ENCODE results near the gene ADAMTS12.

Gene ADAMTS12

DNA sequence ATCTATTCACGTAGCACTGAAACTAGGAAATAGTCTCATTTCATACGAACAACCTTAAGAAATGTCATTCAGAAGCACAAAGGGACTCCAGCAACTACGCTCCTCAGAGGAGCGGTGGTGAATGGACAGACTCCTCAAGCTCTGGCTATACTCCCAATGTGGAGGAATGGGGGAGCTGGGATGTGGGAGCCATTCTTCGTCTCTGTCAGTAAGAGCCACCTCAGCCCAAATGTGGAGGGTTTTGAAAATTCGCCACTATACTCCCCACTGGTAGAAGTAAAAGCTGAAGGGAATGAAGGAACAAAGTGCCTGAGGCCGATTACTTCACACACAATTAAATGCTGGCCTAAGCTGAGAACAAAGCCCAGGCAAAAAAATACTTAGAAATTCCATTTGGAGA is 96.3 kb downstream of the ADAMTS12 start:
- no peak for DNase-seq

DNA sequence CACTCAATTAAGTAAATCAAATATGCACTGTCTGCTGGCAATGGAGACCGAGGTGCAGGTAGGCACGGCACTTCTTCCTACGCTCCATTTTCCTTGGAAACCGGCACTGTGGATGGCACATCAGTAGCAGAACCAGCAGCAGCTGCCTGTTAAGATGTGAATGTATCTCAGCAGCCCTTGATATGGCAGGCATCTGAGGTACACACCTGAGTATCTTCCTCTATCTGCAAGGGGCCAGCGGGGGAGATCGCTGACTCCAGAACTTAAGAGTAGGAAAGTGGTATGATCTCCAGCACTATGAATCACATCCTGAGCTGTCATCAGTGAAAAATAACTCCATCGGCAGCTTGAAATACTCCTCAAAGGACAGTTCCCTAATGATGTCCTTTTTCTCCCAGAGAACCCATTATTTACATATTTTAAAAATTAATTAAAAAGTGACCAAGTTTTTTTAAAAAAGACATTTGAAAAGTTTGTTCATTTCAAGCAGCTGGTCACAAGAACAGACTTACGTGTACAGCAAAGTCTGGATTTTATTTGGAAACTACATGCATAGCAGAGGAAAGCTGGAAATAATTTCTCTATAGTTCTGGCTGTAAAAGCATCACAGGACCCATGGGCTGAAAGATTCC is 97.1 kb downstream of the ADAMTS12 start:
- DNase-seq, result no peak

DNA sequence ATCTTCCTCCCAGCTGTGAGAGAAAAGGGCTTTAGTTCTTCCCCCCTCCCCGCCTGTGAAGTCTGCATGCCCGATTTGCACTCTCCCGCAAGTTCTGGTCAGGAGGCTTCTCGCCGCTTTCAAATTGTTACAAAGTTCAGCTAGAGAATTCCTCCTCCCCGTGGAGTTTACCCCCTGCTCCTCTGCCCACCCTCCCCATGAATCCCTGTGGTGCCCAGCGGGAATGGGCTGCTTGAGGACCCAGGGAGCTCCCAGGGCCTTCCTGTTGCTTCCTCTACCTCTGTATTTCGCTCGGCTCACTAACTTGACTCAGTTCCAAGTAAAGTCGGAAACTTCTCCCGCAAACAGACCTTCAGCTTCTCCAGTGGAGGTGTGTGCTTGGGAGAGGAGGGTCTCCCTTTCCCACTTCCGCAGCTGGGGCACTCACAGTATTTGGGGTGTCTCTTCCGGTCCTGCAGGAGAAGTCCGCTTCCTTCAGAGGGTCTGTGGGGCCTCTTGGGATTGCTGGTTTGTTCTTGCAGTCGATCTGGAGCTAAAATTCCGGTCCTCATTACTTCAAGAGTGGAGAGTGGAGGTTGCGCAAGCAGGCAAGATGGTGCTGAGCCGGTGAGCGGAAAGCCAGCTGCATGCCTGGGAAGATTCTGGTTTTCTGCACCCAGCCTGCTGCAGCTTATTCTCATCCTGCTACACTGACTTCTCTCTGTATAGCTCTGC is 97.8 kb downstream of the ADAMTS12 start:
- DNase-seq, result no peak

DNA sequence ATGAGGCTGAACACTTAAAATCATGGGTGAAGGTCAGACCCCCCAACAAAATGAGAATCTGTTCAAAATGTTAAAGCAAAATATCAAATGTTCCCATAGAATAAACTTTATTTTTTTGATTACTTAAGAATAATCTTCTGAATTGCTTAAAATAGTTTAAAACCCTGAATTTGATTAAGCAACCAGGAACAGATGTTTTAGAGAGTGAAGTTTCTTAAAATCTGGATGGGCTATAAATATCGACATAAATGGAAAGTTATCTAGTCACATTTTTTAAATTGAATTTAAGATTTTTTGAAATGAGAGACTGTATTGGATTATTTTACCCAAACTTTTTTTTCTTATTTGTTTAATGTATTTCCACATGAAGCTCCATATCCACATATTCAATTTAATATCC is 98.5 kb downstream of the ADAMTS12 start:
- DNase-seq, result no peak

DNA sequence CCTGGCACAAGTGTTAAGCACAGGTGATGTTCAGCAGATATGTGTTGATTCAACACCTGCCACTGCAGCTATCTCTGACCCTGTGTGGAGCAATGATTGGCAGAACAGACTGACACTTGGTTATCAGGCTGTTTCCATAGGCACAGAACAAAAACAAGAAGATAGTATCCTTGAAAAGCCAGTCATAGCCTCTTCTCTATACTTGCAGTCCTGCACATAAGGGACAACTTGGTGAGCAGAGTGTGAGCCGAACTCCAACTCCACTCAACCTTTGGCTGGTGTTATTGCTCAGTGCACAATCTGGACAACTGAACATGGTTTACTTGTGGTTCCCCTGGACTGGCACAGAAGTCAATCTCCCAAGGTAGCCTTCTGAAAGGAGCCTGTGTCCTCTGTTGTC is 99.2 kb downstream of the ADAMTS12 start:
- DNase-seq, result no peak

DNA sequence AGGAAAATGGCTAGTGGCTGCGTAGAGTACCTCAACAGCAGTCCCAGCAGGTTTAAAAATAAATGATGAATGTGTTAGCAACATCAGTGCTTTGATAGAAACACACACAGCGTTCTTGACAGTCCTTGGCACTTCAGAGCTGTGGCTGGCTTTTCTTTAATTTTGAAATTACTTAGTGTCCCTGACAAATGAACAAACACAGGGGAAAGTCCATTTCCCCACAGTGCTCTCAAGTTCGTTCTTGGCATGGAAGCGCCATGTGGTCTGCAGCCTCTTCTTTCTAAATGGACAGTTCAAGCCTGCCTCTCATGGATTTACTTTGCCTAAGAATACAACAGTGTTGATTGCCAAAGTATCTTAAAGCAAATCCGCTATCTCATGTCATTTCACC is 102.2 kb downstream of the ADAMTS12 start:
- no peak for DNase-seq

DNA sequence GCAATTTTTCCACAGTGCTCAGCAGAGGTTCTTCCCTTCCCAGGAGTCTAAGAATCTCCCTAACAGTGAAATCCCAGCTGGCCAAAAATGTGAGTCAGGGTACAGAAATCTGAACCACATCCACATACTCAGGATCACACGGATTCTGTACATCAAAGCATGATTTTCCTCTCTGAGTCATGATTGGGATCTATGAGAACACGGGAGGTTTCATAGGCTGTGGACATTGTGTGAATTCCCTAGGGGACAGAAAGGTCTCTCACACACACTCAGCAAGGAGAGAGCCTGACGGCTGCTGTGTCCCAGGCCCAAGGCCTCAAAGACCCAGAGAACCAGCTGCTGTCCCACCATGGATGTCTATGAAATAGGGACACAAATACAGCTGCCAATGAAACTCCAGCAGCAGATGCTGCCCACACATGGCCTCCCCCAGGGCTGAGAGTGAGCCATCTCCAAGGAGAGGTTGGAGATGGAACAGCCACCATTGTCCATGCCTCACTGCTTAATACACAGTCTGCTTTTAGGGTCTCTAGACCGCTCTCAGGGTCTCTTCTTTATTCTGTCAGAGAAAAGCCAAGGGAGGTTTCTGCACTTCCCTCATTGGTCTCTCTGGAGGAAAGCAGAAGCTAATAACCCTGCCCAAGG is 102.7 kb downstream of the ADAMTS12 start:
- DNase-seq, result no peak

DNA sequence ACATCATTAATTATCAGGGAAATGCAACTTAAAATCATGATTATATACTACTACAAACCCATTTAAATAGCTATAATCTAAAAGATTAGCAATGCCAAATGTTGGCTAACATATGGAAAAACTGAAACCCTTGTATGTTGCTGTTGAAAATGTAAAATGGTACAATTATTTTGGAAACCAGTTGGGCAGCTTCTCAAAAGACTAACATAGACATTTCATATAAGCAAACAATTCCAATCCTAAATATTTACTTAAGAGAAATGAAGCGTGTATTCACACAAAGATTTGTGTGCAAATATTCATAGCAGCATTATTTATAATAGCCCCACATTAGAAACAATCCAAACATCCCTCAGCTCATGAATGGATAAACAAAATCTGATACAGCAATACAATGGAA is 106.2 kb downstream of the ADAMTS12 start:
- DNase-seq, result no peak

DNA sequence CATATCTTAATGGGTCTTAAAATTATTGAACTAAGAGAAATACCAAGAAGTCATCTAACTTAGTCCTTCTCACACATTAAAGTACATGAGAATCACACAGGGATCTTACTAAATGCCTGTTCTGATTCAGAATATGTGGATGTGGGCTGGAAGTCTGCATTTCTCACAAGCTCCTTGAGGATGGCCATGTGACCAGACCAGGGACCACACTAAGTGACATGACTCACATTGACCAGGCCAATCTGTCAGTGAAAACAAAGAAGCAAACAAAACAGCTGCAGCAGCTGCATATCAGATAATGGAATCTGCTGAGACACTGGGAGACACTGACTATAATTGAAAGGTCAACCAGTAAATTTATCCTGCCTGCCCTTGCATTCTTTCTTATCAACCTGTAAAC is 110.5 kb downstream of the ADAMTS12 start:
- no peak for DNase-seq

DNA sequence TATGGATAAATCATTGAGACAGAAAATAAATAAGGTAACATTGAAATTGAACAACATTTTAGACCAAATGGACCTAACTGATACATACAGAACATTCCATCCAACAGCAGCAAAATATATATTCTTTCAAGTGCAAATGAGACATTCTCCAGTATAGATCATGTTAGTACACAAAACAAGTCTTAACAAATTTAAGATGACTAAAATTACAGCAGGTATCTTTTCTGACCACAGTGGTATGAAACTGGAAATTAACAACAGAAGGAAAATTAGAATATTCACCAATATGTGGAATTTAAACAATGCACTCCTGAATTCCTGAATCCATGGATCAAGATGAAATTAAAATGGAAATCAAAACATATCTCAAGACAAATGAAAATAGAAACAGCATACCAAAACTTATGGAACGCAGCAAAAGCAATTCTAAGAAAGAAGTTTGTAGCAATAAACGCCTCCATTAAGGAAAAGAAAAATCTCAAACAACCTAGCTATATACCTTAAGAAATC is 115.6 kb downstream of the ADAMTS12 start:
- DNase-seq, result no peak

DNA sequence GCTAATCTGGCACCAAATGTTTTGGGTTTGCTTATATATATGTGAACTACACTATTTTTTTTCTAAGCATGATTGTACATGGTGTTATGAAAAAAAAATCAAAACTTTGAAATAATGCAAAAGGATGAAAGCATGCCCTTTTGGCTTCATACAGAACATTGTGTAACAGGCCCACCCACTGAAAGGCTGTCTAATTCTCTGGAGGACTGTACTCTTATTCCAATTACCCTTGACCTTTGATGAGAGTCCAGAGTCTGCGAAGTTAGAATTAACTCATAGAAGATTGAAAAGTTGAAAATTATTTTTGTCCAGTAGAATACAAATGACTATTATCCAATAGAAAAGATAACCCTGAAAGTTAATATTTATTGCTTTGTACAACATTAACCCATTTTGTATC is 117.4 kb downstream of the ADAMTS12 start:
- no peak for DNase-seq

DNA sequence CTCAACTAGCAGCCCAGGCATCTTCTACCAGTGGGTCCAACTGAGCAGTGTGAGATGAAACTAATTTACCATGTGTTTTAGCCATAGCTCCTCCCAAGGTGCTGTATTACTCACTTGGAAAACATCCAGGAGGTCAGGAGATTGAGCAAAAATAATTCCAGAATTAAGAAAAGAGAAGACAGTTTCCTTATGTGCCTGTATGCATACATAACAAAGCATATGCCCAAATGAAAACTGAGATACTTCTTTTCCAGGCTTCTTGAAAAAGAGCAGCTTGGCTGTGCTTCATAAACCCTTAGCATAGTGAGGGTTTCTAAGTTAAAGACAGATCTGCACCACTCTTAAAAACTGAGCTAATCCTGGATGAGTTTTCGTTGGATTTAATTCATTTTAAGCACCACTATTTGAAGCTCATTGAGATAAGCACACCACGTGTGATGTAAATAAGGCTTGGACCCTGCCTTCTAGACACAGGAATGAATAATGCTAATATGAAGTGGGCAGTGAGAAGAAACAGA is 119.4 kb downstream of the ADAMTS12 start:
- DNase-seq, result no peak

DNA sequence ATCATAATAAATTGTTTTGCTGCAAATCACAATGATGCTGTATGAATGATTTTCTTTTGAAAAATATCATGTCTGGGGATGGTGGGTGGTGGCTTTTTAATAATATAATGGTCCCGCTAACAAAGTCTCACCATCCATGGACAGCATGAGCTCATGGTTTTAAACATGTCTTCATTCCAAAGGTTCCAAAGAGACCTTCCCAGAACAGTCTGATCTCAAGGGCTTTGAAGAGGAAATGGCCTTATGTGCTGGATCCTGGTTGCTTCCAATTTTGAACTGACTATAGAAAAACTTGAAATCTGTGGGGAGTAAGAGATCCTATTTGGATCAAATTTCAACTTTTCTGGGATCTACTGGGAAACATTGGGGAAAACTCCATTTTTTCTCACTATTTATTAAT is 121.8 kb downstream of the ADAMTS12 start:
- DNase-seq, result no peak

DNA sequence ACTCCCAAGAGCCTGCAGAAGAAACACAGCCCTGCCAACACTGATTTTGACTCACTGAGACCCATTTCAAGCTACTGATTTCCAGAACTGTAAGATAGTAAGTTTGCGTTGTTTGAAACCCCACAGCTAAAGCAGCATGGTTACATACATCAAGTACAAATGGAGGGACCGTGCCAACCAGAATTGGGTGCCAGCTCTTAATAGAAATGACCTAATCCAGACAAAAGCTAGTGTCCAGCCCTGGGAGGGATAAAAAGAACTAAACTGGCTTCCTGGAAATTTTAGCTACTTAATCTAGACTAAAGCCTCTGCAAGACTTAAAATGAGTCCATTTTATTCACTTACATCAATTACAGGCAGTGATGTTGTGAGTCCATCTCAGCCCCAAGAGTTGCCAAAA is 122.6 kb downstream of the ADAMTS12 start:
- no peak for DNase-seq

DNA sequence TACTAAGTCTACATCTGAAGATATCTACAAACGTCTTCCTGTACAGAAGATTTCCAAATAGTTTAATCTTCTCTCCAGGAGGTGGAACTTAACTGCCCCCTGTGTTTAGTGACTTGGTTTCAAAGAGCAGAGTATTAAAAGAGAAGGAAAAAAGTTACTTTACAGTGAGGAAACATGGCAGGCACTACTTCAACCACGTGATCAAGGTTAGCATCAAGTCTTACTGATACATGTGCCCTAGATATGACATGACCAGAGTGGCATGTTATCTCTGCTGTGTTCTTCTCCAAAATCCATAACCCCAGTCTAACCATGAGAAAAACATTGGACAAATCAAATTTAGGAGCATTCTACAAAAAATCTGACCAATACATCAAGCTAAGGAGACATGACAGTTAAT is 125.8 kb downstream of the ADAMTS12 start:
- DNase-seq, result no peak

DNA sequence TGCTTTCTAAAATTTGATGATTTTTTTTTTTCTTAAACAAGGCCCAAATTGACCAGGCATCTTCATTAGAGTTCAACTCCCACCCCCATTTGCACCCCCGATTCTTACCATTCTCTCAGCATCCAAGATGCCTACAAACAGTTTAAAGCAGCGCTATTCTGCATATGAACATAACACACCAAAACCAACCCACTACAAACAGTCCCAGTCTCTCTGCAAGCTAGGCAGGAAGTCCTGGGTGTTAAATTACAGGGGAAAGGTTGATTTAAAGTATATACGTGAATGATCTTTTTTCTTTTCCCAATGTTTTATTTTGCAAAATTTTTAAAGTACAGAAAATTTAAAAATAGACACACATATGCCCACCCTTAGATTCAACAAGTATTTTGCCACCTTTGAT is 127.0 kb downstream of the ADAMTS12 start:
- no peak for DNase-seq

DNA sequence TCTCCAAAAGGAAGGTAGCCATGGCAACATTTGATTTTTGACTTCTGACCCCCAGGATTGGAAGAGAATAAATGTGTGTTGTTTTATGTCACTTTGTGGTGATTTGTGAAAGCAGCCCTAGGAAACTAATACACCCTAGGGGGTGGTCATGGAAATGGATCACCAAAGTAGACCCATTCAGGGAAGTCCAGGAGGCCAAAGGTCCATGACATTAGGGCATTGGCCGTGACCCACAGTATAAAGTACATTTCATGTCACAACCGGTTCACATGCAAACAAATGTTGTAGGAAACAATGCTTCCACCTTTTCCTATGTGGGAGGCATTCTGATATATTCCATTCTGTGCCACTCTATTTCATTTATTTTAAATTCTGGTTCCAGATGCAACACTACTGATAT is 128.4 kb downstream of the ADAMTS12 start:
- no peak for DNase-seq

DNA sequence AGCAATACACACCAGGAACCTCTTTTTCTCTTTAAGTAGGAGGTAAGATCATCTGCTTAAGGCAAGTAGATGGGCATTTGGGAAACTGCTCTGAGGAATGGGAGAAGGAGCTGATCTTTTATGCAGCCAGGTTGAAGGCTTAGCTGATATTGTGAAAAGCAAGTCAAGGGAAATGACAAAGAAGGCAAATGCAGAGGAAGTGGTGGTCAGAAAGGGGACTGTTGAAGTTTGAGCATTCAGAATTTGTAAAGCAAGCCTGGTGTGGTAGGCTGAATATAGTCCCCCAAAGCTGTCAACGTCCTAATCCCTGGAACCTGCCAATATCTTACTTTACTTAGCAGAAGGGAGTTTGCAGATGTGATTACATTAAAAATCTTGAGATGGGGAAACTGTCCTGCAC is 128.9 kb downstream of the ADAMTS12 start:
- DNase-seq, result no peak

DNA sequence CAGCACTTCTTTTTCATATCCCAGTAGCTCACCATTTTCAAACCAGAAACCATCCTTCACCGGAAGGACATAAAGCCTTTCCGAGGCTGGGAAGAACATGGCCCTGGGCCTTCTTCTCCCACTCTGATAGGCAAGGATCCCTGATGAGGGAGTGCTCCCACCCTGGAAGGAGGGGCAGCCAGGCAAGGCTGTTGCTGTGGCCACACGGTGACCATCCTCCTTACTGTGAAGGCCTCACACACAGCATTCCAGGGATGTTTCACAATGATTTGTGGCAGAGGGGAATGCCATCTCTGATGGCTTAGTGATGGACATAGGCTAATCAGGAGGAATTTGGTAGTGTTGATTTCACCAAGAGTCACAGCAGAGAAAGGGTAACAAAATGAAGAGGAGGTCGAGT is 130.7 kb downstream of the ADAMTS12 start:
- DNase-seq, result no peak

DNA sequence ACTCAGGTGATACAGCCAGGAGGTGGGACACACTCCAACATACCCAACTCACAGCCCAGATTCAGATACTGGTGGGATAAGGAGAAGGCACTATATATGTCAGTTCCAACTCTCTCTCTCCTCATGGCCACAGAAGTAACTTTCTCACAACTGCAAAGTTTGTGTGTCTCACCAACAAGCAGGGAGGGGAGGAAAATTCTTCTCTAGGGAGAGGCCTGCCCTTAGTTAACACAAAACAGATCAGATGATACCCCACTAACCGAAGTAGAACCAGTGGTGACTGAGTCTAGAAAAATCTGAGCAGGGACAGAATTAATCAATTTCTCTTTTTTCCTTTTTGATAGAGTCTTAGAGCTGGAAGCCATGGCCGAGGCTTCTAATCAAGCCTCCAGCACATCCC is 133.1 kb downstream of the ADAMTS12 start:
- no peak for DNase-seq

DNA sequence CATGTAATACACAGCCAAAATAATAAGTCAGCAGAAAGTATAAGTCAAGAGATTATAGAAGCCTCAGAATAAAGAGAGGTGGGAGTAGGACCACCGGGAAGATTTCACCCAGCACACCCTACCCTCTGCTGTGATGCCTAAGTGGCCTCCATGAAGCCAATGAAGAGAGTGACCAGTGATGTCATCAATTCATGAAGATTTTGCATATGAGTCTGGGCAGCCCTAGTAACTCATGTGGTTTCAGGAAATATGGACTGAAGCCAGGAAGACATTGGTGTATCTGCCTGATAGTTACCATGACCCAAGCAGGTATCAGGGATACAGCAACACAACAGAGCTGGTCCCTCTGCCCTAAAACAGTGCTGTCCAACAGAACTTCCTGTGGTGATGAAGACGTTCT is 135.3 kb downstream of the ADAMTS12 start:
- DNase-seq, result no peak

DNA sequence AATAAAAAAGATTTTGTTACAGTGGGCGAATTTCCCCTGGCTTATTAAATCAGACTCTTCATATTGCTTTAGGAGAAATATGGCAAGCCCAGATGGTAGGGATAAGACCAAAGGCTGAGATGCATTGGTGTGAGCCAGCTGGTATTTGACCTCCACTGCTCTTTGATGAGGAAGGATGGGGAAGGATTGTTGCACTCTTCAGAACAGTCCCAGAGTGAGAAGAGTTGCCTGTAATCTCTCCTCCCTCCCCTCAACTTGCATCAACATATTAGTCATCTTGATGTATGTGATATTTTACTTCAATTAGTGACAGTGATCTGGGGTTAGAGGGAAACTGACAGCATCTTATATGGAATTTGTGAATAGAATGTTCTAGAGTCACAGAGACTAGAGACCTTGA is 136.6 kb downstream of the ADAMTS12 start:
- DNase-seq, result no peak

DNA sequence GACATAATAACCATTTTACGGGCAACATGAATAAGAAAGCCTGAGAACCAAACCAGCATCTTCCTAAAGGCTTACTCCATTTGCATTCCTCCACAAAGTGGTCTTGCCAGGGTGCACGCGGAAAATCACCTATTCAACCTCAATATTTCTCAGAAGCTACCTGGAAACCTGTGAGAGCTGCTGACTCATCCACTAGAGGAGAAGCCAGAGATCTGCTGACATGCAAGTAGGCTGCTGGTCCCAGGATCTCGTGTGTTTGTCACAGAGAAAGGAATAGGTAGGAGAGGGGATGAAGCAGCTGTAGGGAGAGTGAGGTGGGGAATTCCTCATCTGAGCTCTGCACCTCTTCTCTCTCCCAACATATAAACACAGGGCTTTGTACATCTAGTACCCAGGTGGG is 138.1 kb downstream of the ADAMTS12 start:
- no peak for DNase-seq

DNA sequence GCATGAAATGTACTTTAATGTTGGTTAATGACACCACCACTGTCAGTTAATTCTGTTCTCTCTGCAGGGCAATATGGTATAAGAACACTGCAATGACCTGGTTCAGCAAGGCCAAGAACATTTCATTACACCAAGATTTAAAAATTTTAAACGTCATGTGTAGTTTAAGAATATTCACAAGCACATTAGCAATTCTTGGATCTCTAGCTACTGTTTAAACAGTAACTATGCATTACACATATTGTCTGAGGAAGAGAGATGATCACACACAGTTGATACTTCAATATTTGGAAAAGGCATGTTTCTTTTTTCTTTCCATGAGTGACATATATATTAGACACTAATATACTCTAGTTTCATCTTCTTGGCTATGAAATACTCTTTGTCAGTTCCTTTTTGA is 143.0 kb downstream of the ADAMTS12 start:
- no peak for DNase-seq

All from activated CD4-positive, alpha-beta T cell treated with anti-CD3 and anti-CD28 coated beads for 4 hours (primary cell).